GM18868 (cell line): ENCODE data around the gene WDR62.
A peak's percentile ranks its signal among the peaks of the same experiment; 100 is the strongest.

Source experiments
- ATAC-seq: cut with Tn5 transposase; IDR thresholded peaks from one replicate; pipeline ENCODE4 v1.9.1; 2021; ENCODE audit warnings: mild to moderate bottlenecking, moderate library complexity; ENCODE audit not compliant: unreplicated experiment

The WDR62 gene

GRCh38 chr19:36054733-36055686 is at the start of gene WDR62:
WDR62 (plus strand) TSS chr19:36054897; CDS start chr19:36054972, 75 bp downstream.
- ATAC-seq = peak; percentile 68

- no peak for ATAC-seq
Observed at GRCh38 chr19:36006955-36007354, 47.7 kb upstream of the WDR62 start.

GRCh38 chr19:36008336-36008978 is 46.2 kb upstream of the WDR62 start, which contains the start of gene SYNE4:
SYNE4 (minus strand) TSS chr19:36008813; CDS start chr19:36008681, 132 bp downstream.
- ATAC-seq = no peak

- no peak for ATAC-seq
Observed at GRCh38 chr19:36009220-36009619, 45.5 kb upstream of the WDR62 start.

- ATAC-seq = no peak
Observed at GRCh38 chr19:36009633-36010379, 44.9 kb upstream of the WDR62 start.

- ATAC-seq = no peak
Observed at GRCh38 chr19:36010402-36010801, 44.3 kb upstream of the WDR62 start.

- no peak for ATAC-seq
Observed at GRCh38 chr19:36013280-36014011, 41.3 kb upstream of the WDR62 start.

GRCh38 chr19:36014012-36014924 is 40.4 kb upstream of the WDR62 start, which contains the start of gene ALKBH6:
ALKBH6 (minus strand) TSS chr19:36014213; CDS start chr19:36013397, 816 bp downstream.
- ATAC-seq = peak; percentile 96

- no peak for ATAC-seq
Observed at GRCh38 chr19:36019061-36019670, 35.5 kb upstream of the WDR62 start.

GRCh38 chr19:36023432-36023831 is 31.3 kb upstream of the WDR62 start:
- ATAC-seq = no peak

- no peak for ATAC-seq
Observed at GRCh38 chr19:36025541-36025940, 29.2 kb upstream of the WDR62 start.

- no peak for ATAC-seq
Observed at GRCh38 chr19:36026091-36026876, 28.4 kb upstream of the WDR62 start.

GRCh38 chr19:36027696-36028095 is 27.0 kb upstream of the WDR62 start:
- ATAC-seq = no peak

GRCh38 chr19:36028313-36029041 is 26.2 kb upstream of the WDR62 start:
- no peak for ATAC-seq

- no peak for ATAC-seq
Observed at GRCh38 chr19:36030264-36031148, 24.2 kb upstream of the WDR62 start.

- ATAC-seq = no peak
Observed at GRCh38 chr19:36031308-36031707, 23.4 kb upstream of the WDR62 start.
